AG09319 (cell line): Measurements from ENCODE around the gene CDK5RAP2.
A peak's percentile ranks its signal among the peaks of the same experiment; 100 is the strongest.

ENCODE experiments used
- DNase-seq: peaks from one replicate; pipeline ENCODE4 v3.0.0-alpha.2; 2010; ENCODE audit warnings: low read depth; ENCODE audit errors: extremely low read depth
- TF ChIP-seq, protein P1 (sequence below): IDR thresholded peaks from 2 replicates; pipeline ENCODE4 v1.5.1; 2011; ENCODE audit warnings: low read depth, mild to moderate bottlenecking, inconsistent platforms, low read length, moderate library complexity

Gene CDK5RAP2

DNA sequence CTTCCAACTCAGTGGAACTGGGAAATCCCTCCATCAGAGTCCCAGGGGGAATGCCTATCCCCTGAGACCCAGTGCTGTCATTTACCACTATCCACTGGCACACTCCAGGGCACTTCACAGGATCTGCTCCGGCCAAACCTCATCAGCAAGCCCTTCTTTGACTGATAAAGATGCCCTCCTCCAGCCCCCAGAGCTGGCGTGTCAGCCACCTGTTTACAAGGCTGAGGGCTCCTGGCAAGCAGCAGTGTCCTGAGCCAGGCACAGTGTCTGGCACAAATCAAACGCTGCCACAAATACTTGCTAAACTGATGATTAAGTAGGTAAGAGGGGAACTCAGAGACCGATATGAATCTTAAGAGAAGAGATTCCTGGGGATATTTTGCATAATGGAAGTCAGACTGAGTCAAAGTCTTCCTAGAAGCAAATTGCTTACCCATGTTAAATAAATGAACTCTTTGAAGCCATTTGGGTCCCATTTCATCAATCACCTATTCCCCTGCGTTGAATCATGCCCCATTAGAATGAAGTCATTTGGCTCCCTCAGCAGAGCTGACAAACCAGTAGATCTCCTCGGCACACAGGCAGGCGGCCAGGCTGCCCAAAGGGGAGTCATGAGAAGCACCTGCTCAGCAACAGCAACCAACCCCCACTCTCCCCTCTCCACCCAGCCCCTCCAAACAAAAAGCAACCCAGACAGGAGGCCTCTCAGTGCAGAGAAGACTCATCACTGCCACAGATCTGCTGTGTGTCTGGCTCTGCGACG lies 97.4 kb downstream of the CDK5RAP2 start:
- TF ChIP-seq, protein P1, sequence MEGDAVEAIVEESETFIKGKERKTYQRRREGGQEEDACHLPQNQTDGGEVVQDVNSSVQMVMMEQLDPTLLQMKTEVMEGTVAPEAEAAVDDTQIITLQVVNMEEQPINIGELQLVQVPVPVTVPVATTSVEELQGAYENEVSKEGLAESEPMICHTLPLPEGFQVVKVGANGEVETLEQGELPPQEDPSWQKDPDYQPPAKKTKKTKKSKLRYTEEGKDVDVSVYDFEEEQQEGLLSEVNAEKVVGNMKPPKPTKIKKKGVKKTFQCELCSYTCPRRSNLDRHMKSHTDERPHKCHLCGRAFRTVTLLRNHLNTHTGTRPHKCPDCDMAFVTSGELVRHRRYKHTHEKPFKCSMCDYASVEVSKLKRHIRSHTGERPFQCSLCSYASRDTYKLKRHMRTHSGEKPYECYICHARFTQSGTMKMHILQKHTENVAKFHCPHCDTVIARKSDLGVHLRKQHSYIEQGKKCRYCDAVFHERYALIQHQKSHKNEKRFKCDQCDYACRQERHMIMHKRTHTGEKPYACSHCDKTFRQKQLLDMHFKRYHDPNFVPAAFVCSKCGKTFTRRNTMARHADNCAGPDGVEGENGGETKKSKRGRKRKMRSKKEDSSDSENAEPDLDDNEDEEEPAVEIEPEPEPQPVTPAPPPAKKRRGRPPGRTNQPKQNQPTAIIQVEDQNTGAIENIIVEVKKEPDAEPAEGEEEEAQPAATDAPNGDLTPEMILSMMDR, result no peak
- no peak for DNase-seq

DNA sequence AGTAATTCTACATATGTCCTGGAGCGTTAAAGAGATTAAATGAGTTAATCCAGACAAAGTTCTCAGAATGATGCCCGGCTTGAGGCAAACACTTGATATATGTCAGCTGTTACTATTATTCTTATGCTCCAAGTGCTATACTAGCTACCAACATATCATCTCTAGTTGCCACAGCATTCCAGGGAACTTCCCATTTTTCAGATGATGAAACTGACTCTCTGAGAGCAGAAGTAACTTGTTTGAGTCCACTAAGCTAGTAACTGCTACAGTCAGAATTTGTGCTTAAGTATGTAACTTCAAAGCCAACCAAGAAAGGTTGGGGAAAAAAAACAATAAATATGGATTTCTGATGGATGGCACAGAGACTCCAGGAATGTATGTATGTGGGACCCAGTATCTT lies 98.1 kb downstream of the CDK5RAP2 start:
- TF ChIP-seq, protein P1, result no peak
- DNase-seq, result no peak

DNA sequence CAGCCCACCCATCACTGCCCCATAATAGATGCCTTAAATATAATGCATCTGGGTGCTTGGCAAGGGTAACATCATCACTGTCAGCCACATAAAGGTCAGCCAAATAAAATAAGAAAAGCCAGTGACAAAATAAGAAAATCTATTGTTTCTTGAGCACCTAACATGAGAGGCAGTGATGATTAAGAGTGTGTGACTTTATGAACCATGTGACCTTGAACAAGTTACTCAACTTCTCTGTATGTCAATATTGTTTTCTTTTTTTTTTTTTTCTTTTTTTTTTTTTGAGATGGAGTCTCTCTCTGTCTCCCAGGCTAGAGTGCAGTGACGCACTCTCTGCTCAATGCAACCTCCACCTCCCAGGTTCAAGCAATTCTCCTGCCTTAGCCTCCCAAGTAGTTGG lies 98.7 kb downstream of the CDK5RAP2 start:
- TF ChIP-seq, protein P1, result no peak
- no peak for DNase-seq

DNA sequence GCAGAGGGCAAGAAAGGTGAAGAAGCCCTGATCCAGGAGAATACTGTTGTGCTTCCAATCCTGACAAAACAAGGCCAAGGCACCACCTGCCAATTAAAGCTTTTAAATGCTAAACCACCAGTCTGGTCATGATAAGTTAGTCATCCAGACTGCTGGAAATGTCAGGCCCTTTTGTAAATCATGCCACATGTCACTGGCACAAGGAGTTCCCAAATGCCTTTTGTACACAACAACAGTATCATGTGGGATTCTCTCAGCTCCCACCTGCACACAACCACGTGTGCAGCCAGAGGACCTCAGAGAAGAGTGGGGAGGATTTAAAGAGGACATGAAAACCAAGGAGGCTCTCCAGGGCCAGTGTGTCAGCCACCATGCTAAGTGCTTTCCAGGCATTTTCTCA lies 99.3 kb downstream of the CDK5RAP2 start:
- TF ChIP-seq, protein P1, result no peak
- DNase-seq, result no peak

DNA sequence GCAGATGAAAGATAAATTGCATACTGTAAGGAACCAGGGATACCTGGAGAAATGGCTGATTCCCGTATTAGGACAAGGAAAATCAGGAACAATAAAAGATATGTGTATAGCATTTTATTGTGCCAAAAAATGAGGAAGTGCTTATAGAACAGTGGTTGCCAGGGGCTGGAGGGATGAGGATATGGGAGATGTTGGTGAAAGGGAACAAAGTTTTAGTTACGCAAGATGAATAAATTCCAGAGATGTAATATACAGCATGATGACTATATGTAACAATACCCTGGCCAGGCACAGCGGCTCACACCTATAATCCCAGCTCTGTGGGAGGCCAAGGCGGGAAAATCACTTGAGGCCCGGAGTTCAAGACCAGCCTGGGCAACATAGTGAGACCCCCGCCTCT lies 101.8 kb downstream of the CDK5RAP2 start:
- TF ChIP-seq, protein P1, result no peak

DNA sequence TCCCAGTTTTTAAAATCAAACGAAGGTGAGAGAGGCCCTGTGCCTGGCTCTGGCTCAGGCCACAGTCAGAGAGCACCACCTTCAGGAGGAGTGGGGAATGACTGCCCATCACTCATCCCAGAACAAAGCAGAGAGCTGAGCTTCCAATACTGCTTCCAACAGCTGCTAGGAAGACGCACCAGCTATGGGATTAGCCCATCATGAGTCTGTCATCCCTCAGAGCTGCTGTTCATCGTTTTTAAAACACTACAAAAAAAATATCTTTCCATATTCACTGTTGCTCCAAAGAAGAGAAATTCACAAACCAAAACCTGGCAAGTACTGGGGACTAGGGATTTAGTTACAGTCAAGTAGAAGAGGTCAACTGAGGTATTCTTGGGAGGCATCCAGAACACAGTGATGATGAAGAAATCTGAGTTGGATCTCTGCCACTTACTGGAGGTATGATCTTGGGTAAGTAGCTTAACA lies 102.4 kb downstream of the CDK5RAP2 start:
- TF ChIP-seq, protein P1, result no peak; the same call in none of the 2 replicates
- DNase-seq, result peak; percentile 79

More for the DNA sequence above, 101.8 kb downstream of the CDK5RAP2 start:
- DNase-seq, result no peak

DNA sequence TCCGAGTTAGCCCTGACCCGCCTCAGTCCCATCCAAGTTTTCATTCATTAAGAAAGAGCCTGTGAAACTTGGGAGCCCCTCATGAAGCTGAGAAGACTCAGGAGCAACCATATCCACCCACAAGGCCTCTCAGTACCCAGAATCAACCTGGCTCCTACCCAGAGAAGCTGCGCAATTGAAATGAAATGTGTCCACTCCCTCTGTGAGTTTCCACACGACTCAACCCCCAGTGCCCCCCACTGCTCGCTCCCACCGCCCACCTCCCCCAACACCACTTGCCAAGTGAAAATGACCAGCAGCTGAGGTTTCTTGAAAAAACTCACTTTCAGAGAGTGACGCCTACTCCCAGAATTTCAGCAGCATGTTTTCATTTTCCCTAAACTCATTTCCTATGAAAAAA lies 104.6 kb downstream of the CDK5RAP2 start:
- TF ChIP-seq, protein P1, result no peak
- DNase-seq, result peak; percentile 91
